ENCODE data around the gene ARHGEF33. TPM values are rescaled to one million over a fixed set of nuclear protein-coding genes. Genes with fewer than 3 reads are reported as not detected.

ARHGEF33 gene
- polyA plus RNA-seq, 2 of the 4 experiments (the other 2 are of a cell fraction): 0.08 to 0.23 TPM

GRCh38 chr2:38892819-38893218, 3.1 kb downstream of the ARHGEF33 start:
- no peak overlapping the region for H3K4me2 ChIP-seq
- no peak for DNase-seq (ENCODE audit: low read depth in 1 of 2, low spot score in 1 of 2)
- no peaks in the 10 kb centered on the region for H3K4me1 ChIP-seq
- no peak overlapping the region for H3K27ac ChIP-seq
- no peaks in the 10 kb centered on the region for H3K9me3 ChIP-seq
- ATAC-seq: no peak
- ChIA-PET CTCF (interaction anchor here (0.6 to 1.8 kb wide), 5 partner anchors 12 to 676 kb away, joined by 3 to 6 read pairs (median 4); no protein-coding TSS in a partner anchor), POLR2A (no interaction called here)
- TF ChIP-seq NR3C1 (IDR thresholded peaks at IDR 0.05): no peak
- TF ChIP-seq E2F6 (IDR thresholded peaks at IDR 0.05; ENCODE audit: borderline replicate concordance, low read depth): no peak
- no peak for TF ChIP-seq JUN (IDR thresholded peaks at IDR 0.05)
- no peak for TF ChIP-seq TP53 (CRISPR knock-in tag; IDR thresholded peaks at IDR 0.05)
- no peak for TF ChIP-seq MYC (IDR thresholded peaks at IDR 0.05; ENCODE audit: borderline replicate concordance, low read length)
- TF ChIP-seq EHF (CRISPR knock-in tag; IDR thresholded peaks at IDR 0.05): no peak
- no peak for TF ChIP-seq BCL3 (IDR thresholded peaks at IDR 0.05)
- TF ChIP-seq HMGXB4 (CRISPR knock-in tag; IDR thresholded peaks at IDR 0.05; ENCODE audit: borderline replicate concordance): no peak
- TF ChIP-seq CHD4 (IDR thresholded peaks at IDR 0.05; ENCODE audit: borderline replicate concordance): no peak
- no peak for TF ChIP-seq HOXB13 (CRISPR knock-in tag; IDR thresholded peaks at IDR 0.05; ENCODE audit: low read depth)
- no peak for FAIRE-seq
- no peak overlapping the region for H3K4me3 ChIP-seq

- ChIA-PET POLR2A (interaction anchor here (0.5 kb wide), 1 partner anchor 112 kb away, joined by 6 read pairs; no protein-coding TSS in a partner anchor), CTCF (no interaction called here)
- FAIRE-seq (no peak), ATAC-seq (peak in 1 of 2 experiments; percentile 55; a peak in 3 of 6 replicates), DNase-seq (ENCODE audit: low read depth in 1 of 2, low spot score in 1 of 2) (no peak)
- 70% methylated on average over 5 of the region's 5 CpGs for WGBS (ENCODE audit: missing lambda C conversion rate)
- Histone ChIP-seq H3K27ac (no peak overlapping the region), H3K4me3 (no peak overlapping the region), H3K4me2 (no peak overlapping the region), H3K9me3 (no peaks in the 10 kb centered on the region), H3K4me1 (no peaks in the 10 kb centered on the region)
- TF ChIP-seq JUN (IDR thresholded peaks at IDR 0.05) (no peak), CEBPB (IDR thresholded peaks at IDR 0.05) (no peak), EHMT2 (IDR thresholded peaks at IDR 0.05; ENCODE audit: low read depth) (no peak), EHF (CRISPR knock-in tag; IDR thresholded peaks at IDR 0.05) (no peak), HES2 (IDR thresholded peaks at IDR 0.05) (no peak), CTCF (IDR thresholded peaks at IDR 0.05) (no peak), POLR2AphosphoS2 (conservative IDR thresholded peaks at IDR 0.05; ENCODE audit: low read length) (no peak), SREBF2 (IDR thresholded peaks at IDR 0.05) (no peak), NPAS2 (CRISPR knock-in tag; IDR thresholded peaks at IDR 0.05; ENCODE audit: borderline replicate concordance) (no peak), PBX3 (IDR thresholded peaks at IDR 0.05) (no peak), POLR2A (IDR thresholded peaks at IDR 0.05; ENCODE audit: low read length) (no peak), TFCP2L1 (CRISPR knock-in tag; IDR thresholded peaks at IDR 0.05) (no peak), EP300 (IDR thresholded peaks at IDR 0.05) (no peak), CBX8 (IDR thresholded peaks at IDR 0.05) (no peak)
These were observed 8.6 kb downstream of the ARHGEF33 start for GRCh38 chr2:38898256-38898655.

Data from A549 (cell line).